Neural progenitor cell (in vitro differentiated cells): ENCODE results near the gene MAP4K2. TPM values are rescaled to one million over a fixed set of nuclear protein-coding genes. Genes with fewer than 3 reads are reported as not detected.
A peak's percentile ranks its signal among the peaks of the same experiment; 100 is the strongest.

Experiments used
- DNase-seq: peaks from one replicate; pipeline ENCODE4 v3.0.0-alpha.2; 2016; ENCODE audit warnings: low spot score
- H2AFZ ChIP-seq: fragments of 200-600 bp; sonication (generic); replicated peaks from 2 replicates; pipeline ENCODE4 v1.6.1; 2016; ENCODE audit warnings: antibody characterized with exemption
- H3F3A ChIP-seq: fragments of 200-600 bp; sonication (generic); 2 replicates; pipeline ENCODE4 v1.6.1; 2016; ENCODE audit warnings: antibody characterized with exemption, low read depth
- H3K27ac ChIP-seq: fragments of 200-600 bp; sonication (generic); 2 replicates; pipeline ENCODE4 v1.5.1; 2016; ENCODE audit warnings: mild to moderate bottlenecking
- H3K27me3 ChIP-seq: fragments of 200-600 bp; sonication (generic); 2 replicates; pipeline ENCODE4 v1.6.1; 2016; ENCODE audit warnings: mild to moderate bottlenecking, moderate library complexity
- H3K36me3 ChIP-seq: fragments of 200-600 bp; sonication (generic); 2 replicates; pipeline ENCODE4 v1.5.1; 2016
- H3K4me1 ChIP-seq: fragments of 200-600 bp; sonication (generic); 2 replicates; pipeline ENCODE4 v1.6.1; 2016; ENCODE audit warnings: mixed run types
- H3K4me2 ChIP-seq: fragments of 200-600 bp; sonication (generic); 2 replicates; pipeline ENCODE4 v1.6.1; 2016
- H3K4me3 ChIP-seq: fragments of 200-600 bp; sonication (generic); 2 replicates; pipeline ENCODE4 v1.5.1; 2016
- H3K79me2 ChIP-seq: fragments of 200-600 bp; sonication (generic); 2 replicates; pipeline ENCODE4 v1.6.1; 2016; ENCODE audit warnings: low read depth
- H3K9ac ChIP-seq: fragments of 200-600 bp; sonication (generic); 2 replicates; pipeline ENCODE4 v1.6.1; 2016
- H3K9me3 ChIP-seq: fragments of 200-600 bp; sonication (generic); 2 replicates; pipeline ENCODE4 v1.5.1; 2016; ENCODE audit warnings: low read depth
- H4K20me1 ChIP-seq: fragments of 200-600 bp; sonication (generic); 2 replicates; pipeline ENCODE4 v1.6.1; 2016; ENCODE audit warnings: low read depth
- H3K27ac Mint-ChIP-seq: 3 replicates; pipeline ENCODE4 v1.8.0; 2021; ENCODE audit warnings: mixed read lengths
- H3K27me3 Mint-ChIP-seq: 2 replicates; pipeline ENCODE4 v1.8.0; 2022; ENCODE audit warnings: low read depth, mild to moderate bottlenecking, inconsistent platforms, moderate library complexity, mixed read lengths; ENCODE audit not compliant: insufficient read depth
- H3K36me3 Mint-ChIP-seq: 3 replicates; pipeline ENCODE4 v1.8.0; 2021; ENCODE audit warnings: mixed read lengths
- H3K4me1 Mint-ChIP-seq: 3 replicates; pipeline ENCODE4 v1.8.0; 2021; ENCODE audit warnings: mixed read lengths
- H3K4me3 Mint-ChIP-seq: 3 replicates; pipeline ENCODE4 v1.8.0; 2021; ENCODE audit warnings: mild to moderate bottlenecking, moderate library complexity, mixed read lengths
- H3K9me3 Mint-ChIP-seq: 3 replicates; pipeline ENCODE4 v1.8.0; 2020; ENCODE audit warnings: mixed read lengths
- CTCF ChIP-seq: fragments of 200-600 bp; sonication (generic); IDR thresholded peaks from 2 replicates; pipeline ENCODE4 v1.5.1; 2017; ENCODE audit warnings: antibody characterized with exemption, mild to moderate bottlenecking
- EZH2 ChIP-seq: fragments of 200-600 bp; sonication (generic); IDR thresholded peaks from 2 replicates; pipeline ENCODE4 v1.6.1; 2017; ENCODE audit warnings: antibody characterized with exemption, mild to moderate bottlenecking, moderate library complexity
- EZH2phosphoT487 ChIP-seq: fragments of 200-600 bp; sonication (generic); IDR thresholded peaks from 2 replicates; pipeline ENCODE4 v1.6.1; 2017; ENCODE audit warnings: antibody characterized with exemption
- total RNA-seq: library from RNA; depleted of rRNA; stranded (reverse); fragments of >200 nt; gene quantifications from 2 replicates; pipeline ENCODE4 v1.2.3, GENCODE V29; 2015; ENCODE audit warnings: low replicate concordance

Gene MAP4K2
- total RNA-seq, 1 donor from 2014 or later = 15.8 TPM

DNA sequence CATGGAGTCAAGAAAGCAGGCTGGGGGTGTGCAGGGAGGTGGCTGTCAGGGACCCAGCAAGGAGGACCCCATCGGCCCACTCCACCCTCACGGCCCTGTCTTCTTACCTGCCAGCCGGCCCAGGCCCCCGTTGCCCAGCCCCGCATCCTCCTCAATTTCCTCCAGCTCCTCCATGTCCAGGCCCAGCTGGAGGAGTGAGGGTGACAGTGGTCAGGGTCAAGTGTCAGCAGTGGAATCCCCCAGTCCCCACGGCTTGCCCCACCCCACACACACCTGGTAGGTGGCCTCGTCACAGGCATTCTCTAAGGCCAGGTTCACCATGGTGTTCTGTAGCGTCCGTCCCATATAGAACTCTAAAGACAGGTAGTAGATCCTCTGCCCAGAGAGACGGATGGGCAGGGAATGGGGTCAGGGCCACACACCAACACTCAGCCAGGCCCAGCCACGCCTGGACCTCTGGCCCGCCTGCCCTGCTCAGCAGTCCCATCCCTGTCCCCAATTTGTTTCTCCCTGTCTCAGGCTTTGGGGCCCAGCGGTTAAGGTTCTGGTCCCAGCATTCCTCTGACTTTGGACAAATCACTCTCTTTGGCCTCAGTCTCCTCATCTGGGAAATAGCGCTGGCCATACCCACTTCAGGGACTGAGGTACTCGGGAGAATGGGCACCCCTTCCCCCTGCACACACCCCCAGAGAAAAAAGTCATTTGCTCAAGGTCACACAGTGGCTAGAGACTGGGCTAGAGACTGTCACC, 44.5 kb downstream of the MAP4K2 start:
- H3K27me3 ChIP-seq = no peaks in the 10 kb centered on the region
- Mint-ChIP-seq H3K4me3 (peak overlapping the region; percentile 77), H3K27ac (no peak overlapping the region), H3K27me3 (peaks cover 26% of the 10 kb centered on the region), H3K36me3 (peaks cover 8% of the 10 kb centered on the region), H3K4me1 (peaks cover 48% of the 10 kb centered on the region), H3K9me3 (no peaks in the 10 kb centered on the region)
- no peak overlapping the region for H3K4me2 ChIP-seq
- peaks cover 36% of the 10 kb centered on the region for H4K20me1 ChIP-seq
- TF ChIP-seq EZH2 = no peak
- TF ChIP-seq EZH2phosphoT487 = no peak
- no peak for TF ChIP-seq CTCF
- H3F3A ChIP-seq = peaks cover 42% of the 10 kb centered on the region
- no peak overlapping the region for H3K27ac ChIP-seq
- no peak overlapping the region for H3K9ac ChIP-seq
- no peaks in the 10 kb centered on the region for H3K9me3 ChIP-seq
- no peaks in the 10 kb centered on the region for H3K36me3 ChIP-seq
- H3K4me1 ChIP-seq = peaks cover 32% of the 10 kb centered on the region
- no peak for DNase-seq
- no peak overlapping the region for H2AFZ ChIP-seq
- H3K79me2 ChIP-seq = no peaks in the 10 kb centered on the region
- no peak overlapping the region for H3K4me3 ChIP-seq

GRCh38 chr11:64757549-64758329, 45.3 kb downstream of the MAP4K2 start:
- H3K36me3 ChIP-seq = no peaks in the 10 kb centered on the region
- no peak overlapping the region for H3K4me2 ChIP-seq
- TF ChIP-seq CTCF (no peak), EZH2 (no peak), EZH2phosphoT487 (no peak)
- no peak for DNase-seq
- no peaks in the 10 kb centered on the region for H3K27me3 ChIP-seq
- H3K9ac ChIP-seq = no peak overlapping the region
- peaks cover 23% of the 10 kb centered on the region for H3K27me3 Mint-ChIP-seq
- H3K27ac ChIP-seq = no peak overlapping the region
- peaks cover 7% of the 10 kb centered on the region for H3K36me3 Mint-ChIP-seq
- H3K4me1 ChIP-seq = peaks cover 24% of the 10 kb centered on the region
- H3K27ac Mint-ChIP-seq = peak overlapping the region; percentile 57
- no peak overlapping the region for H2AFZ ChIP-seq
- no peak overlapping the region for H3K4me3 Mint-ChIP-seq
- H4K20me1 ChIP-seq = peaks cover 28% of the 10 kb centered on the region
- H3K4me3 ChIP-seq = no peak overlapping the region
- peaks cover 44% of the 10 kb centered on the region for H3K4me1 Mint-ChIP-seq
- peaks cover 34% of the 10 kb centered on the region for H3F3A ChIP-seq
- no peaks in the 10 kb centered on the region for H3K9me3 ChIP-seq
- H3K79me2 ChIP-seq = no peaks in the 10 kb centered on the region
- no peaks in the 10 kb centered on the region for H3K9me3 Mint-ChIP-seq

GRCh38 chr11:64755681-64756361, 47.2 kb downstream of the MAP4K2 start:
- Histone ChIP-seq H4K20me1 (peaks cover 9% of the 10 kb centered on the region), H3K4me3 (no peak overlapping the region), H3K9ac (no peak overlapping the region), H3K4me1 (peaks cover 18% of the 10 kb centered on the region), H3F3A (peaks cover 16% of the 10 kb centered on the region), H3K27me3 (no peaks in the 10 kb centered on the region), H3K27ac (no peak overlapping the region), H3K36me3 (no peaks in the 10 kb centered on the region), H3K9me3 (no peaks in the 10 kb centered on the region), H3K79me2 (no peaks in the 10 kb centered on the region), H2AFZ (no peak overlapping the region), H3K4me2 (no peak overlapping the region)
- TF ChIP-seq CTCF = no peak
- no peak for TF ChIP-seq EZH2phosphoT487
- no peak for TF ChIP-seq EZH2
- Mint-ChIP-seq H3K36me3 (no peaks in the 10 kb centered on the region), H3K4me3 (no peak overlapping the region), H3K4me1 (peaks cover 30% of the 10 kb centered on the region), H3K9me3 (no peaks in the 10 kb centered on the region), H3K27ac (no peak overlapping the region), H3K27me3 (peaks cover 16% of the 10 kb centered on the region)
- DNase-seq = no peak
